DND-41 (cell line): ENCODE results near the gene TBC1D2B.

Experiments used
- ATAC-seq: fragments of 200-7000 bp; cut with Tn5 transposase; 3 replicates; pipeline ENCODE4 v1.9.1; 2021; ENCODE audit warnings: low read depth; ENCODE audit not compliant: insufficient read depth
- DNase-seq: peaks from one replicate; pipeline ENCODE4 v3.0.0-alpha.2; 2020
- H2AFZ ChIP-seq: 2 replicates; pipeline ENCODE4 v1.6.0; 2012; ENCODE audit warnings: low read depth, low read length
- H3K27ac ChIP-seq: 2 replicates; pipeline ENCODE4 v1.5.1; 2012; ENCODE audit warnings: low read length, inconsistent platforms
- H3K27me3 ChIP-seq: fragments of 200-600 bp; sonication (generic); 2 replicates; pipeline ENCODE4 v1.6.0; 2012; ENCODE audit warnings: low read length, mild to moderate bottlenecking, inconsistent platforms; ENCODE audit not compliant: insufficient read depth, poor library complexity
- H3K36me3 ChIP-seq: 2 replicates; pipeline ENCODE4 v1.5.1; 2012; ENCODE audit warnings: low read length, inconsistent platforms; ENCODE audit not compliant: insufficient read depth
- H3K4me1 ChIP-seq: 2 replicates; pipeline ENCODE4 v1.5.1; 2012; ENCODE audit warnings: mild to moderate bottlenecking, low read length; ENCODE audit not compliant: insufficient read depth
- H3K4me2 ChIP-seq: 2 replicates; pipeline ENCODE4 v1.6.0; 2012; ENCODE audit warnings: mild to moderate bottlenecking, moderate library complexity, low read length, inconsistent platforms; ENCODE audit not compliant: insufficient read depth
- H3K4me3 ChIP-seq, 2 experiments: fragments of 200-600 bp in 1 of 2; shearing (Covaris generic) in 1 of 2; 2 replicates each; pipeline ENCODE4 v1.5.1; 2012 to 2016; ENCODE audit warnings: inconsistent platforms in 2 of 2, low read length in 2 of 2, mild to moderate bottlenecking in 2 of 2, low read depth in 1 of 2, moderate library complexity in 1 of 2
- H3K79me2 ChIP-seq: 2 replicates; pipeline ENCODE4 v1.6.0; 2012; ENCODE audit warnings: low read length, inconsistent platforms; ENCODE audit not compliant: insufficient read depth
- H3K9ac ChIP-seq: 2 replicates; pipeline ENCODE4 v1.6.0; 2012; ENCODE audit warnings: low read depth, mild to moderate bottlenecking, inconsistent platforms, low read length, moderate library complexity
- H3K9me3 ChIP-seq: 2 replicates; pipeline ENCODE4 v1.5.1; 2012; ENCODE audit warnings: low read length, moderate library complexity, mild to moderate bottlenecking, inconsistent platforms; ENCODE audit not compliant: insufficient read depth, severe bottlenecking
- H4K20me1 ChIP-seq: 2 replicates; pipeline ENCODE4 v1.6.0; 2012; ENCODE audit warnings: low read length; ENCODE audit not compliant: insufficient read depth
- EZH2 ChIP-seq: IDR thresholded peaks from 3 replicates; pipeline ENCODE4 v1.6.1; 2012; ENCODE audit warnings: borderline replicate concordance, low read depth, mild to moderate bottlenecking, moderate library complexity, low read length, inconsistent platforms; ENCODE audit not compliant: severe bottlenecking
- TF ChIP-seq, protein P1 (sequence below): IDR thresholded peaks from 2 replicates; pipeline ENCODE4 v1.5.1; 2012; ENCODE audit warnings: borderline replicate concordance, low read length, moderate library complexity, mild to moderate bottlenecking; ENCODE audit not compliant: poor library complexity, severe bottlenecking; ENCODE audit errors: extremely low read depth

The TBC1D2B gene

GRCh38 chr15:78045189-78045588, 32.3 kb downstream of the TBC1D2B start:
- peaks cover 39% of the 10 kb centered on the region for H3K4me1 ChIP-seq
- no peak for ATAC-seq
- H3K4me2 ChIP-seq: no peak overlapping the region
- no peak overlapping the region for H3K9ac ChIP-seq
- H3K9me3 ChIP-seq: no peaks in the 10 kb centered on the region
- peaks cover 37% of the 10 kb centered on the region for H3K36me3 ChIP-seq
- TF ChIP-seq EZH2: no peak
- TF ChIP-seq, protein P1, sequence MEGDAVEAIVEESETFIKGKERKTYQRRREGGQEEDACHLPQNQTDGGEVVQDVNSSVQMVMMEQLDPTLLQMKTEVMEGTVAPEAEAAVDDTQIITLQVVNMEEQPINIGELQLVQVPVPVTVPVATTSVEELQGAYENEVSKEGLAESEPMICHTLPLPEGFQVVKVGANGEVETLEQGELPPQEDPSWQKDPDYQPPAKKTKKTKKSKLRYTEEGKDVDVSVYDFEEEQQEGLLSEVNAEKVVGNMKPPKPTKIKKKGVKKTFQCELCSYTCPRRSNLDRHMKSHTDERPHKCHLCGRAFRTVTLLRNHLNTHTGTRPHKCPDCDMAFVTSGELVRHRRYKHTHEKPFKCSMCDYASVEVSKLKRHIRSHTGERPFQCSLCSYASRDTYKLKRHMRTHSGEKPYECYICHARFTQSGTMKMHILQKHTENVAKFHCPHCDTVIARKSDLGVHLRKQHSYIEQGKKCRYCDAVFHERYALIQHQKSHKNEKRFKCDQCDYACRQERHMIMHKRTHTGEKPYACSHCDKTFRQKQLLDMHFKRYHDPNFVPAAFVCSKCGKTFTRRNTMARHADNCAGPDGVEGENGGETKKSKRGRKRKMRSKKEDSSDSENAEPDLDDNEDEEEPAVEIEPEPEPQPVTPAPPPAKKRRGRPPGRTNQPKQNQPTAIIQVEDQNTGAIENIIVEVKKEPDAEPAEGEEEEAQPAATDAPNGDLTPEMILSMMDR: no peak
- H3K79me2 ChIP-seq: peaks cover 18% of the 10 kb centered on the region
- no peaks in the 10 kb centered on the region for H4K20me1 ChIP-seq
- DNase-seq: no peak
- no peak overlapping the region for H2AFZ ChIP-seq
- H3K27me3 ChIP-seq: no peaks in the 10 kb centered on the region
- H3K4me3 ChIP-seq: no peak overlapping the region
- H3K27ac ChIP-seq: no peak overlapping the region

GRCh38 chr15:78044407-78045155, 32.9 kb downstream of the TBC1D2B start:
- Histone ChIP-seq H3K36me3 (peaks cover 43% of the 10 kb centered on the region), H2AFZ (no peak overlapping the region), H4K20me1 (peaks cover 3% of the 10 kb centered on the region), H3K4me3 (no peak overlapping the region), H3K27me3 (no peaks in the 10 kb centered on the region), H3K27ac (no peak overlapping the region), H3K4me1 (peaks cover 32% of the 10 kb centered on the region), H3K4me2 (no peak overlapping the region), H3K79me2 (peaks cover 22% of the 10 kb centered on the region), H3K9ac (no peak overlapping the region), H3K9me3 (no peaks in the 10 kb centered on the region)
- no peak for DNase-seq
- ATAC-seq: no peak
- TF ChIP-seq, protein P1: no peak
- TF ChIP-seq EZH2: no peak

DNA sequence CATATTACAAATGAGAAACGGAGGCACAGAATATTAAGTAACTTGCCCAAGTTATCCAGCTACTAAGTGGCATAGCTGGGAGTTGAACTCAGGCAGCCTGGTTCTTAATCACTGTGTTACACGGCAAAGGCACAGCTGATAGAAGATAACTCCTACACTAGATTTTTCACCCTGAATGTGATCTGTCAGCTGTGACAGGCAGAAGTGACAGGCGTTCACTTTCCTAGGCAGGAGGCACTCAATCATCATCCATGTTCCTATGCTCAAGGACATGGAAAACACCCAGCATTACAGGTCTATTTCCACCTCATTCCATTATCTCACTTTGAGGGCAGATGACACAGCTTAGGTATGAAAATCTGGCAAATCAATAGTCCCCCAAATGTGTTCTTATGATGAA, 35.6 kb downstream of the TBC1D2B start:
- Histone ChIP-seq H3K4me3 (no peak overlapping the region), H4K20me1 (peaks cover 3% of the 10 kb centered on the region), H3K27ac (no peak overlapping the region; the same call in 1 of the 2 replicates), H2AFZ (no peak overlapping the region), H3K36me3 (peaks cover 58% of the 10 kb centered on the region), H3K4me1 (peaks cover 11% of the 10 kb centered on the region), H3K9me3 (no peaks in the 10 kb centered on the region), H3K27me3 (no peaks in the 10 kb centered on the region), H3K4me2 (no peak overlapping the region), H3K9ac (no peak overlapping the region), H3K79me2 (peaks cover 26% of the 10 kb centered on the region)
- DNase-seq: no peak
- no peak for TF ChIP-seq EZH2
- TF ChIP-seq, protein P1: no peak
- no peak for ATAC-seq
